D721Med (cell line): ENCODE data around the gene IGF1R.
A peak's percentile ranks its signal among the peaks of the same experiment; 100 is the strongest.

Experiments used
- DNase-seq: peaks from one replicate; pipeline ENCODE4 v3.0.0; 2011; ENCODE audit warnings: low spot score; ENCODE audit not compliant: insufficient read length
- FAIRE-seq: peaks from 2 replicates; lab custom pipeline; 2011; peaks lifted over from hg19 to GRCh38; lab: Jason Lieb, UNC
- CTCF ChIP-seq: IDR thresholded peaks from 2 replicates; pipeline ENCODE4 v1.5.1; 2012; ENCODE audit warnings: mild to moderate bottlenecking, control low read depth; ENCODE audit not compliant: insufficient read depth; ENCODE audit errors: missing control alignments

Gene IGF1R

GRCh38 chr15:98775498-98776230 is 127.3 kb downstream of the IGF1R start:
- DNase-seq (no peak), FAIRE-seq (no peak)
- TF ChIP-seq CTCF: no peak

- FAIRE-seq (no peak), DNase-seq (no peak)
Observed at GRCh38 chr15:98776607-98777281, 128.4 kb downstream of the IGF1R start.

GRCh38 chr15:98777426-98777825 is 129.1 kb downstream of the IGF1R start:
- FAIRE-seq (no peak), DNase-seq (no peak)
- TF ChIP-seq CTCF: no peak

More at GRCh38 chr15:98776607-98777281, 128.4 kb downstream of the IGF1R start:
- TF ChIP-seq CTCF: no peak

- FAIRE-seq (no peak), DNase-seq (no peak)
- no peak for TF ChIP-seq CTCF
Observed at GRCh38 chr15:98778263-98778959, 130.1 kb downstream of the IGF1R start.

- no peak for TF ChIP-seq CTCF
- no peak for DNase-seq
- FAIRE-seq: no peak
Observed at GRCh38 chr15:98778960-98779359, 130.6 kb downstream of the IGF1R start.

- TF ChIP-seq CTCF: peak; percentile 91
- peak; percentile 56 for FAIRE-seq
- peak; percentile 41 for DNase-seq
Observed at GRCh38 chr15:98779463-98780071, 131.2 kb downstream of the IGF1R start.
